HG03060 (cell line): ENCODE measurements around the gene KRT39.

Experiments used
- ATAC-seq: cut with Tn5 transposase; IDR thresholded peaks from one replicate; pipeline ENCODE4 v1.9.1; 2021; ENCODE audit warnings: low read depth, moderate number of reproducible peaks; ENCODE audit not compliant: unreplicated experiment

The KRT39 gene

GRCh38 chr17:40909351-40909750 lies 57.4 kb downstream of the KRT39 start:
- no peak for ATAC-seq
